Globus pallidus (tissue), 1 donor: ENCODE measurements around the gene HNRNPR.

Source experiments
- DNase-seq: peaks from one replicate; pipeline ENCODE4 v3.0.0-alpha.2; 2015; ENCODE audit warnings: low spot score

Gene HNRNPR

DNA sequence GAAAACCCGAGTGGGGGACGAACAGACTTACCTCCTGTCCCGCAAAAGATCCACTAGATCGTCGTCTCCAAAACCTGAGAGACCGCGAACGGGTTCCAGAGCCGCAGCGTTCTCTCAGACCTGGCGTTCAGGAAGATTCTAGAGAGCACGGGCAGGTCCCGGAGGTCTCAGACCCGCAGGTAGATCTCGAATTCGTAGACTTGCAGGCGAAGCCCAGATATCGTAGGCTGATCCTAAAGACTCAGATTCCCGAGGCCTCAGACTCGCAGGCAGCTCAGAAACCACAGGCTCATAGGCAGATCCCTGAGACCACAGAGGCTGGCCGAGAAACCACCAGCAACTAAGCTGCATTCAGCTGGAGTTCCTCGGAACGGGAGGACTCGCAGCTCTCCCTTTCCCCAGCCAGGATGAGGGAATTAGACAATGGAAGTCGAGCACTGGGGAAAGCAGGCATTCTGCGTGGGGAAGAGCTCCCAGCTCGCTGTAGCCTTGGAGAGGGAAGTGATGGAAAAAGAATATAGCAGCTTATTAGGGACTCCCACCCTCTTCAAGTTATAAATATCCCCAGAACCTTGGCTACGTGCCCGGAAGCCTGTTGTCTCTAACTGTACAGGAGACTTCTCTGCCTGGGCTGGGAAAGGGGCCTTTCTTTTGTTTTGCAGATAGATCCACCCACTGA is 25.4 kb upstream of the HNRNPR start, which contains the start of gene ZNF436:
TSS of gene ZNF436 (minus strand) at position 502 of the 679 bp plus-strand sequence. CDS start 1,831 bp downstream, outside the sequence.
- peak; percentile 60 for DNase-seq

- peak; percentile 91 for DNase-seq
Observed at GRCh38 chr1:23368562-23369334, 24.7 kb upstream of the HNRNPR start.

DNA sequence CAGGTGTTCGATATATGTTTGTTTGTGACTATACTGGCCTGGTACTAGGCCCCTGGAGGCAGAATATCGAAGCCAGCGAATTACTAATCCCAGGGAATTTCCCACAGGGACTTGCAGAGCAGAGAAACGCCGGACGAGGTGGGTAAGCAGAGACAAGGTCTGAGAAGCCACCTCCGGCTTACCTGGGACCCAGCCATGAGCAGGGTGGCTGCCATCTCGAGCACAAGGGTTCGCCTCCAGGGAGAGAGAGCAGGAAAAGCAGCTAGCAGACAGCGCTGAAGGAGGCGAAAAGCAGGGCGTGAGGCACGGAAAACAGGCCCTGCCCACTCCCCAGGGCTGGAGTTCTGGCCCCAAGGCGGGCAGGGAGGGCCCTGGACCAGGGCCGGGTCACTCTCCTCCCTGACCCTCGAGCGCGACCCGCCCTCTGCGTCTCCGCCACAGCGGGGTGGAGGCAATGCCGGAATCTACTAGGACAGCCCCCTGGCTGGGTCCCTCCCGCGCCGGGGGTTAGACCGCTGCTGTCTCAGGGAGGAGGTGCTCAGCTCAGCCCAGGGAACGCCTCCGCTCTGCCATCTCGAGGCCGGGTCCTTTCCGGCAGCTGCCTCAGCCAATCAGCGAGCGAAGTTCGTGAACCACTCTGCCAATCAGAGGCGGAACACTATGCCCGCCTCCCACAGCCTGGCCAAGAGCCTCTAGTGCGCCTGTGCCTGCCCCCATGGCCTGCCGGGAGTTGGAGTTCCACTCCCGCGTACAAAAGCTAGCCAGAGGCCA is 23.9 kb upstream of the HNRNPR start:
- DNase-seq, result peak; percentile 99

GRCh38 chr1:23367451-23367790 is 23.3 kb upstream of the HNRNPR start:
- no peak for DNase-seq

DNA sequence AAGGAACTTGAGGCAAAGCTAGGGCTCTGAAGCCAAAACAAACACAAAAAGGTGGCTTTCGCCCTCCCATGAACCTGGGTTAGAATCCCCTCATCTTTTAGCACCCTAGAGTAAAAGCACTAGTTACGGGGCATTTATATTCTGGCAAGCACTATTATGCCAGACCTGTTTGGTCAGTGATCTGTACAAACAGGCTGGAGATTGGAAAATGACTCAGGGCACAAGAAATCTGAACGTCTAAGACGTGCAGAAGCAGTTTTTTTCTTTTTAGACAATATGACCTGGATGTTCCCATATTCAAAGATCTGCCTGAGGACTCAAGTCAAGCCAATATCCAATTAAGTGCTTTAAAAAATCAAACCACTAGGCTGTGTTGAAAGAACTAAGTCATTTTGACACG is 22.5 kb upstream of the HNRNPR start:
- DNase-seq, result no peak

DNA sequence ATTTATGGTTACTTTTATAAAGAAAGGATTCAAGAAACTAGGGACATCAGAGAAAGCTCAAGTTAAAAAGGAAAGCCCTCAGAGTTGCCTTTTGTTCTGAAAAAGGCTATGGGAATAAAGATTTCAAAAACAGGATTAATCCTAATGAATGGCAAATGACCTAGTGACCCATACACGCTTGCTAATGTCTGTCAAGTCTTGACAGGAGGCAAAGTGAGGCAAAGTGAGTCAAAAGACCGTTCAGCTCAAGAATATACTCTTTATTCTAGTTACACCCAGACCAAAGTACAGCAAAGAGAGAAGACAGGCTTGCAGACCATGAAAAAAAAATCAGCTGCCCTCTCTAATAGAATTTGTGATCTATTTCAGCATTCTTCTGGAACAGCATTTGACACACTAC is 22.1 kb upstream of the HNRNPR start:
- no peak for DNase-seq

DNA sequence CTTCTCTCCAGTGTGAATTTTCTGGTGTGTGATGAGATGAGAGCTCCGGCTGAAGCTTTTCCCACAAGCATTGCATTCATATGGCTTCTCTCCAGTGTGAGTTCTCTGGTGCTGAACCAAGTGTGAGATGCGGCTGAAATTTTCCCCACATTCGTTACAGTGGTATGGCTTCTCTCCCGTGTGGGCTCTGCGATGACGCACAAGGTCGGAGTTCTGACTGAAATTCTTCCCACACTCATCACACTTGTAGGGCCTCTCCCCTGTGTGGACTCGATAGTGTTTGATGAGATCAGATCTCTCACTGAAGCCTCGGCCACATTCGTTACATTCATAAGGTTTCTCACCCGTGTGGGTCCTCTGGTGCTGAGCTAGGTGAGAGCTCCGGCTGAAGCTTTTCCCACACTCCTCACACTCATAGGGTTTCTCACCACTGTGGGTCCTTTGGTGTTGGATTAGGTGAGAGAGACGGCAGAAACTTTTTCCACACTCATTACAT is 18.2 kb upstream of the HNRNPR start:
- no peak for DNase-seq

GRCh38 chr1:23358310-23358875 is 14.3 kb upstream of the HNRNPR start:
- no peak for DNase-seq

GRCh38 chr1:23357138-23357908 is 13.2 kb upstream of the HNRNPR start:
- DNase-seq, result no peak

DNA sequence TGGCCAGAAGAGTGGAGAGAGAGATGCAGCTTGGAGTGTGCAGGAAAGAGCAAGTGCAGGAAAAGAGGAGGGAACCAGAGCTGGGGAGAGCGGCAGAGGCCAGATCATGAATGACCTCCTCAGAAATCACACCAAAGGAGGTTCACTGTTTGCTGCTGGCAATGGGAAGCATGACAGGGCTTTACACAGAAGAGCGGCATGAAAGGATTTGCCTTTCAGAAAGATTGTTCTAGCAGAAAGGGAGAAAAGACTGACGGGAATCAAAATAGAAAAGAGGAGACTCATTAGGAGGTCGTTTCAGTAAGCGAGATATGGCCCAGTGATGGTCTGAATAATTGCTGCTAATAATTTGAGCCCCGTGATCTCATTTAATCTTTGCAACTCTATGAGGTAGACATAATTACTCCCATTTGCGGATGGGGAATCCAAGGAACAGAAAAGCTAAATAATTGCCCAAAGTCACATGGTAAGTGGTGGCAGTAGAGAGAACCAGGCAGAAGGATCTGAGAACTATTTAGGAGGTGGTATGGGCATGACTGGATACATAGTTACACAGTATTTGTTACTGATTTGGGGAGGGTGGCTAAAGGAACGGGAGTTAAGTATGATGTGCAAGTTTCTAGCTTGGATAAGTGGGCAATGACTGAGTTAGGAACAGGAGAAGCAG is 12.5 kb upstream of the HNRNPR start:
- DNase-seq, result peak; percentile 70

DNA sequence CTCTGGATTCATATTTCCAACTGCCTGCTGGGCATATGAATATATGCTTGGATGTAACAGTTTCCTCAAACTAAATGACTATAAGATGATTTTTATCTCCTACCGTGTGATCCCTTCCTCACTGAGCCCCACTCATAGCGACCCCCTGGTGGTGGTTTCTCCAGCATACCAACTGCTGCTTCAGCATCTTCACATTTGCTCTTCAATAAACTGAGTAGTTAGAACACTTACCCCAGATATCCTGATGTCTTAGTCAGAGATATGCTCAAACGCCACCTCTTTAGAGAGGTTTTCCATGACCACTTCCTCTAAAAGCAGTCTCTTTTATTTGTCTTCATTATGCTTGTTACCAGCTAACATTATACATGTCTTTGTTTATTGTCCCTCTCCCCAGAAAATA is 10.2 kb upstream of the HNRNPR start:
- no peak for DNase-seq

- DNase-seq, result no peak
Observed at GRCh38 chr1:23352096-23352695, 8.1 kb upstream of the HNRNPR start.

- no peak for DNase-seq
Observed at GRCh38 chr1:23345920-23346319, 1.8 kb upstream of the HNRNPR start.

GRCh38 chr1:23344987-23345472 is 946 bp upstream of the HNRNPR start:
- DNase-seq, result no peak

DNA sequence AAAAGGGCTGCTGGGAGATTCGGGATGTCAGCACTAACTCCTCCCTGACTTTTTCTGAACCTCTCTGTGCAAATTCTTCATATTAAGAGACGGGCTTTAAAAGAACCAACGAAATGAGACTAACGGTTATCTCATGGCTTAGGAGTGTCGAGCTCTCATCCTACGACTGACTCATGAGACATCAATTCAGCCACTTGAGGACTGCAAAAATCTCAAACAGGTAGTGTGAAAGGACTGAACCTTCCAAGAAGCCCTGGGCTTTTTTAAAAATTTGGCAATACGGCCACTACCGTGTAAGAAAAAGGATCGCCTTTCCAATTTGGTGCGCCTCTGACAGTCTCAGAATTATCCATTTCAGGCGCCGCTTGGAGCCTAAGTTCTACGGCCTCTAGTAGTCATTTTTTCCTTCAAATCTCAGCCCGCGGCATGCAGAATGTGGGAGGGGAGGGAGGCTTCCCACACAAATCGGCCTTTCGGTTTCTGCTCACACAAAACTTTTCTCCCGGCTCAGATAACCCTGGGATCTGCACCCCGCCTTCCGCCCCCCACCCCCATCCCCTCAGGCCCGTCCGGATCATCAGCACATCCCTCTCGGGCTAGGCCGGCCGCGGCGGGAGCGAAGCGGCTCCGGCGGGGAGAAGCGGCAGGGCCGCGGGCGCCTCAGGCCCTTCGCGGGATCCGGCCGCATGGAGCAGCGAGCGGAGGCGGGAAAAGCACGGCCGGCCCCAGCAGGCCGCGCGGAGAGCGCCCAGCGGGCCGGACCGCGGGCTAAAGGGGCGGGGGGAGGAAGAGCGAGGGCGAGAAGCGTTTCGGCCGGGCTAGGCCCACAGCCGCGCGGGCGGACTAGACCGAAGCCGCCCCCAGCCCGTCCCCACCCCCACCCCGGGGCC is 618 bp downstream of the HNRNPR start:
- no peak for DNase-seq

DNA sequence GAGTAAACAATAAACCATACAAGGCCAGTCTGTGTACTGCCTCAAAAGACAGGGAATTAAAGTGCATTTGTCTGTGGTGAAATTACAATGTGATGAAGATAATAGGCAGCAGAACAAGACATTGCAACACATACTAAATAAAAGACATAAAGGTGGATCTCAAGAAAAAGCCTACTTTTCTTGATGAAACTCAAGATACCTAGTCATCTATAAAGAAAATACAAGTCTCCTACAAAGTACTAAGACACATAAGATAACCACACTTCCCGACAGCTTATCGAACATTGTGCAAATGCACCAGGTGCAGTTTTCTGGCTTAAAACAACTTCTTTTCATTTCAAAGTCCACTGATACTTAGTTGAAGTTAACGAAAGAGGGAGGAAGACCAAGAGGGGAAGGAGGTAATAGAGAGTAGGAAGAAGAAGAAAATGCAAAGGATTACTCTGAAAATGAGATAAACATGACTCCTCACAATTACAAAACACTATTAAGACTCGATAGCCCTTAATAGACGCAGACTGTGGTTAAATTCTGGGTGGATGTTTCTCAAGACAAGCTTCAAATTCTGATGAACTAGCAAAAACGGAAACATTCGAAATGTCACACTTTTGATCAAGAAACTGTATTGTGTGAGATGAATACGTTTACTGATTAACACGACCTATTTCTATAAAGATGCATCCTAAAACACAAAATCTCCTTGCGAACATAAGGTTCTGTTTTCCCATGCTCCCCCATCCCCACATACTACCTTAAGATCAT is 2.0 kb downstream of the HNRNPR start:
- DNase-seq, result no peak

DNA sequence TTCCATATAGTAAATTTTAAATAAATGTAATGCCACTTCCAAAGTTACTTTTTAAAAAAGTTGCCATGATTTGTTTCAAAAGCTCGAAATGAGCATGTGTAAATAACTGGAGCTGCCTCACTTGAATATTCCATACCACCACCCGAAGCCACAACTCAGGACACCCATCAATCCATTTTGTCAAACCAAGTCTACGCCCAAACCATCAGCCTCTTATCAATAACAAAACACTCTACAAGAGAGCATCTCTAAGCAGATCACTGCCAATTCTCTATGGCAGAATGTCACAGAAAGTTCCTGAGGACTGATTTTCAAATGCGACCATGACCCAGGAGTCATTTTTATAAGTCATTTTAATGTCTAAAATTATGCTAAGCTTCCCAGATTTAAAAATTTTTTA is 4.5 kb downstream of the HNRNPR start:
- DNase-seq, result no peak

DNA sequence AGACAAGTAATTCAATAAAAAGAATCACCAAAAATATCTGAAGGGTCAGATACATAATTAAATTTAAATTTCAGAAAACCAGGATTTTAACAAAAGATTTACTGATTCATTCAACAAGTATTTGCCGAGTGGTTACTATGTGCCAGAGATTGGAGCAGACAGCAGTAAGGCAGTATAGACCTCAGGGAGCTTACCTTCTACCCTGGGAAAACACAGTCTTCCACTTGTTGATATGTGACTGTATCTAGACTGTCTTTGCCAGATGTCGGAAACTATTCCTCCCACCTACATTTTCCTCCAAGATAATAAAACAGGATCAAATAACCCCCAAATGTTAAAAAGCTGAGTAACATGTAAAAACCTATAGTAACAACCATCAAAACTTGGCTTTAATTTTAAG is 6.2 kb downstream of the HNRNPR start:
- no peak for DNase-seq

- no peak for DNase-seq
Observed at GRCh38 chr1:23331713-23332112, 12.4 kb downstream of the HNRNPR start.
